HUES48 (cell line): Measurements from ENCODE around the gene DPYD.

Source experiments
- H3K27ac ChIP-seq: one replicate; pipeline ENCODE4 v1.7.0; 2013; ENCODE audit warnings: low read depth, low read length, inconsistent platforms
- H3K27me3 ChIP-seq: 2 replicates; pipeline ENCODE4 v1.6.1; 2013; ENCODE audit warnings: mild to moderate bottlenecking, low read length; ENCODE audit not compliant: control insufficient read depth, insufficient read depth
- H3K36me3 ChIP-seq: 2 replicates; pipeline ENCODE4 v1.6.1; 2013; ENCODE audit warnings: low read length; ENCODE audit not compliant: control insufficient read depth, insufficient read depth
- H3K4me1 ChIP-seq: 2 replicates; pipeline ENCODE4 v1.6.1; 2013; ENCODE audit warnings: mild to moderate bottlenecking, low read length; ENCODE audit not compliant: control insufficient read depth, insufficient read depth
- H3K4me3 ChIP-seq: 2 replicates; pipeline ENCODE4 v1.5.1; 2013; ENCODE audit warnings: mild to moderate bottlenecking, low read depth, low read length
- H3K9ac ChIP-seq: 2 replicates; pipeline ENCODE4 v1.6.1; 2013; ENCODE audit warnings: mild to moderate bottlenecking, low read depth, low read length, moderate library complexity
- H3K9me3 ChIP-seq: 2 replicates; pipeline ENCODE4 v1.6.1; 2013; ENCODE audit warnings: low read length; ENCODE audit not compliant: control insufficient read depth, insufficient read depth

Gene DPYD

GRCh38 chr1:97905141-97905940 is 15.5 kb downstream of the DPYD start:
- no peak overlapping the region for H3K27ac ChIP-seq

GRCh38 chr1:97904534-97904933 is 16.3 kb downstream of the DPYD start:
- Histone ChIP-seq H3K9ac (no peak overlapping the region), H3K9me3 (no peaks in the 10 kb centered on the region), H3K36me3 (no peaks in the 10 kb centered on the region), H3K27ac (no peak overlapping the region), H3K4me1 (no peaks in the 10 kb centered on the region; the same call in 1 of the 2 replicates), H3K4me3 (no peak overlapping the region), H3K27me3 (no peaks in the 10 kb centered on the region)

More at GRCh38 chr1:97905141-97905940, 15.5 kb downstream of the DPYD start:
- no peak overlapping the region for H3K4me3 ChIP-seq
- H3K36me3 ChIP-seq: no peaks in the 10 kb centered on the region
- no peaks in the 10 kb centered on the region; the same call in 1 of the 2 replicates for H3K4me1 ChIP-seq
- no peaks in the 10 kb centered on the region for H3K27me3 ChIP-seq
- H3K9ac ChIP-seq: no peak overlapping the region
- H3K9me3 ChIP-seq: no peaks in the 10 kb centered on the region

- H3K4me3 ChIP-seq: no peak overlapping the region
- no peaks in the 10 kb centered on the region for H3K27me3 ChIP-seq
- H3K9me3 ChIP-seq: no peaks in the 10 kb centered on the region
- no peaks in the 10 kb centered on the region for H3K36me3 ChIP-seq
- H3K27ac ChIP-seq: no peak overlapping the region
- no peaks in the 10 kb centered on the region; the same call in 1 of the 2 replicates for H3K4me1 ChIP-seq
- no peak overlapping the region for H3K9ac ChIP-seq
Measured at GRCh38 chr1:97903626-97904025, 17.2 kb downstream of the DPYD start.

GRCh38 chr1:97902067-97902466 is 18.8 kb downstream of the DPYD start:
- no peak overlapping the region for H3K27ac ChIP-seq
- no peak overlapping the region for H3K9ac ChIP-seq
- no peaks in the 10 kb centered on the region for H3K36me3 ChIP-seq
- H3K27me3 ChIP-seq: no peaks in the 10 kb centered on the region
- no peaks in the 10 kb centered on the region for H3K9me3 ChIP-seq
- H3K4me3 ChIP-seq: no peak overlapping the region
- no peaks in the 10 kb centered on the region; the same call in 1 of the 2 replicates for H3K4me1 ChIP-seq

- Histone ChIP-seq H3K9ac (no peak overlapping the region), H3K4me3 (no peak overlapping the region), H3K27ac (no peak overlapping the region), H3K36me3 (no peaks in the 10 kb centered on the region), H3K4me1 (no peaks in the 10 kb centered on the region), H3K9me3 (no peaks in the 10 kb centered on the region), H3K27me3 (no peaks in the 10 kb centered on the region)
Measured at GRCh38 chr1:97901017-97901658, 19.7 kb downstream of the DPYD start.

- no peak overlapping the region for H3K4me3 ChIP-seq
- no peak overlapping the region for H3K9ac ChIP-seq
- H3K9me3 ChIP-seq: no peaks in the 10 kb centered on the region
- no peaks in the 10 kb centered on the region for H3K27me3 ChIP-seq
- no peak overlapping the region for H3K27ac ChIP-seq
- H3K4me1 ChIP-seq: no peaks in the 10 kb centered on the region
- H3K36me3 ChIP-seq: no peaks in the 10 kb centered on the region
Measured at GRCh38 chr1:97898948-97899347, 21.9 kb downstream of the DPYD start.

GRCh38 chr1:97895278-97895677 is 25.6 kb downstream of the DPYD start:
- H3K36me3 ChIP-seq: no peaks in the 10 kb centered on the region
- H3K27me3 ChIP-seq: no peaks in the 10 kb centered on the region
- no peaks in the 10 kb centered on the region for H3K9me3 ChIP-seq
- no peak overlapping the region for H3K27ac ChIP-seq
- no peak overlapping the region for H3K9ac ChIP-seq
- H3K4me3 ChIP-seq: no peak overlapping the region
- H3K4me1 ChIP-seq: no peaks in the 10 kb centered on the region

- no peaks in the 10 kb centered on the region for H3K27me3 ChIP-seq
- H3K36me3 ChIP-seq: no peaks in the 10 kb centered on the region
- no peaks in the 10 kb centered on the region for H3K4me1 ChIP-seq
- no peak overlapping the region for H3K9ac ChIP-seq
- no peaks in the 10 kb centered on the region for H3K9me3 ChIP-seq
- H3K27ac ChIP-seq: no peak overlapping the region
- H3K4me3 ChIP-seq: no peak overlapping the region
Measured at GRCh38 chr1:97893844-97894243, 27.0 kb downstream of the DPYD start.

- Histone ChIP-seq H3K36me3 (no peaks in the 10 kb centered on the region), H3K9ac (no peak overlapping the region), H3K27ac (no peak overlapping the region), H3K4me3 (no peak overlapping the region), H3K4me1 (no peaks in the 10 kb centered on the region), H3K9me3 (no peaks in the 10 kb centered on the region), H3K27me3 (no peaks in the 10 kb centered on the region)
Measured at GRCh38 chr1:97886199-97886598, 34.6 kb downstream of the DPYD start.

- Histone ChIP-seq H3K9me3 (no peaks in the 10 kb centered on the region), H3K27me3 (no peaks in the 10 kb centered on the region), H3K36me3 (no peaks in the 10 kb centered on the region), H3K4me3 (no peak overlapping the region), H3K9ac (no peak overlapping the region), H3K4me1 (no peaks in the 10 kb centered on the region), H3K27ac (no peak overlapping the region)
Measured at GRCh38 chr1:97883823-97884222, 37.0 kb downstream of the DPYD start.

- Histone ChIP-seq H3K4me3 (no peak overlapping the region), H3K27ac (no peak overlapping the region), H3K9me3 (no peaks in the 10 kb centered on the region), H3K4me1 (no peaks in the 10 kb centered on the region), H3K9ac (no peak overlapping the region), H3K27me3 (no peaks in the 10 kb centered on the region), H3K36me3 (no peaks in the 10 kb centered on the region)
Measured at GRCh38 chr1:97877307-97877706, 43.5 kb downstream of the DPYD start.
